Glomerular endothelial cell (primary cell): ENCODE measurements around the gene NLGN1. TPM values are rescaled to one million over a fixed set of nuclear protein-coding genes. Genes with fewer than 3 reads are reported as not detected.
A peak's percentile ranks its signal among the peaks of the same experiment; 100 is the strongest.

Source experiments
- DNase-seq: peaks from one replicate; pipeline ENCODE4 v3.0.0-alpha.2; 2011; ENCODE audit warnings: low read depth, low spot score; ENCODE audit errors: extremely low read depth
- total RNA-seq: library from RNA; depleted of rRNA; stranded (reverse); fragments of >200 nt; gene quantifications from 2 replicates; pipeline ENCODE4 v1.2.3, GENCODE V29; 2015

Gene NLGN1
- total RNA-seq, 1 donor from 2014 or later = 3.0 TPM

DNA sequence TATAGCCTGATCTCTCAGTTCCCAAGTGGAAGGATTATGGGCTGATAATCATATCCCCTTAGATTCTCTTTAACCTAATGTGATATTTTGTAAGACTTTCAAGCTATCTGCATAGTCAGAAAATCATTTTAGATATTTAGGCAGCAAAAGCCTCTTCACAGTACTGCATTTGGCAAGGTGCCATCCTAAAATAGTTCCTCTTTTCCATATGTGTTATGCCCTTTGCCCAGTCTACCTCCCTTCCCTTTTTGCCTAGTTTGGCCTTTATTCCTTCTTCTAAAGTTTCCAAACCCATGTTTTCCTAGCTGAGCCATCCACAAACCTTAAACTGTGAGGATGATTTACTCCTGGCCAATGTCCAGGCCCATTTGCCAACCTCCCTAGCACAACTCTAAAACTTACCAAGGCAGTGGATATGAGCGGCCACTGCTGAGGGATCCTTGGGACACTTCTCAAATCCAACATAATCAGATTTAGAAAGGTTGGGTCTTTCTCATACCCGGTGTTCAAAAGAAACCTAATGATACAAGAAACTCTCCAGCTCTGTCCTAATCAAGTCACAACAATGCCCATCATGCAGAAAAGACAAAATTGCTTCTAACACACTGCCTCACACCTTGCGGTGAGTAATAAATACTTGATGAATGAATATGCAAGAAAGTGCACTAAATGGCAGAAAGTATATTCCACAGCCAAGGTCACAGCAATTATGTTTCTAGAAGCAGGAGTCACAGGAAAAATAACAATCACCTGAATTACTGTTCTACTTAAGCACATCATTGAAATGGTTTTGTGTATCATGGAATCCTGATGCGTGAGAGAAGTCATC, 493.9 kb downstream of the NLGN1 start:
- no peak for DNase-seq

DNA sequence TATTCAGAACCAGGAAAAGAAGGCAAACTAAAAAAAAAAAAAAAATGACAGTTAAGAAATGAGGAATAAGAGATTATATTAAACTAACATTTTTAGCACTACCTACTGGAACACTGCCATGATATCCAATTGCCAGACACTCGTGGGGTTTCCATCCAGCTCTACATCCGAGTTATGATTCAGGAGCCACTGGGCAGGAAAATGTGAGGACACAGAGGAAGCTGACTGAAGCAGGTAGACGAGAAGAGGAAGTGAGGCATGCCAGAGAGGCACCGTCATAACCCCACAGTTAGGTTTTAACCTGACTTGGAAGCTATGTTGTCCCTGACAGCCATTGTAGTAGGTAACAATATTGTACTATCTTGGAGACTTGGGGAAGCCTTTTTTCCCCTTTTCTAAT, 495.0 kb downstream of the NLGN1 start:
- DNase-seq = peak; percentile 31

DNA sequence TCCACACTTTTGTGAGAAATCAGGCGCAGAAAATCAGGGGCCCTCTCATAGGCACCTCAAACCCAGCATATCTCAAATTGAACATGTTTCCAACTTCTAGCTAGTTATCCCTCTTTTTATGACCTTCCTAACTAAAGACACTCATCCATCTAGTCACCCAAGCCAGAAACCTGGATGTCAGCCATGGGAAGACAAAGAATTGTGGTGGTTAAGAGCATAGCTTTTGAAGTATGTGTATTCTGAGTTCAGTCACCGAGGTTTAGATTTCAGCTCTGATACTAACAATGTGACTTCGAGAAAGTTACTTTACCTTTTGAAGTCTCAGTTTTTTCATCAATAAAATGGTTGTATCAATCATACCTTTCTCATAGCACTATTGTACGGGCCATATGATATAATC, 495.5 kb downstream of the NLGN1 start:
- no peak for DNase-seq

DNA sequence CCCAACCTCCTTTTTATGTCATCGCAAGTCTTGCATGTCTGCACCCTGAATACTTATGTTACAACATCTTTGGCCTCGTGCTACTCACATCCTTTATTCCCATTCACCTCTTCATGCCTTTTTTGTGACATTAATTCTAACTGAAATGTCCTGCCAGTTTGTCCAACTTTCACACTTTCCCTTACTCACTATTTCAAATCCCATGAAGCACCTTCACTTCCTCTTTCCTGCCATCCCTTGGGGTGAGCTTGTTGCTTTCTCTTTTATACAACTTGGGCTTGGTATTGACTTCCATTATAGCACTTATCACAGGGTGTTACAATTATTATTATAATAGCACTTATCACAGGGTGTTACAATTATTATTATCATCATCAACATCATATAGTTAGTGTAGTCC, 496.3 kb downstream of the NLGN1 start:
- DNase-seq = no peak

DNA sequence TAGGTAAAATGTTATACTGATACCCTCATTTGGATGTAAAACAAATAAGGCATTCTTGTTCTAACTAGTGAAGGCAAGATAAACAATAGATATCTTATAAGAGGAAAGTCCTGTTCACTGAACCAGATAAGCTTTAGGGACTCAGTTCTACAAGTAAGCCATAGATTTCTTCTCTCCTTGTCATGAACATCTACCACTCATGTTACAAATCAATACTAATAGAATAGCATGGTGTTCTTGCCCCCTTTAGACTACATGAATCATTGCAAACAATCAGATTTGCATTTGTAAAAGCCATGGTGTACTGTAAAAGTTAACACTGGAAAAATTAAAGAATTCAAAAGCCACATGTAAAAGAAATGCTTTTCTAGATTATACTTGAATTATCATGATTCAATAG, 500.1 kb downstream of the NLGN1 start:
- DNase-seq = no peak

DNA sequence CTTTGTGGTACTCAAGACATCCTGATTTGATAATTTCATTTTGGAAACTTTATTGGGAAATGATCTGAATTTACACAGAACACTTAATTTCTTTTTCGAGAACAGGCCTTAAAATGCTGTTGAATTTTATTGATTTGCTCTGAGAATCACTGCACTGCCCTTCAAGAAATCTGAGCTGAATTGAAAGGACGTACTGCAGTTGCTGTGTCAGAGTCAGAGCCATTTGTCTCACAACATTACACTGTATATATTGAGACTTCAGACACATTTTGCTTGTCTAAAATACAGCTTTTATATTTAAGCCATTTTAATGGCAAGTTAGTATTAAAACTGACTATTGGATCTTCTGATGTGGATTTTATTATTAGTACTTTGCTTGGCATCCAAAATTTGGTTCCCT, 504.1 kb downstream of the NLGN1 start:
- DNase-seq = no peak

DNA sequence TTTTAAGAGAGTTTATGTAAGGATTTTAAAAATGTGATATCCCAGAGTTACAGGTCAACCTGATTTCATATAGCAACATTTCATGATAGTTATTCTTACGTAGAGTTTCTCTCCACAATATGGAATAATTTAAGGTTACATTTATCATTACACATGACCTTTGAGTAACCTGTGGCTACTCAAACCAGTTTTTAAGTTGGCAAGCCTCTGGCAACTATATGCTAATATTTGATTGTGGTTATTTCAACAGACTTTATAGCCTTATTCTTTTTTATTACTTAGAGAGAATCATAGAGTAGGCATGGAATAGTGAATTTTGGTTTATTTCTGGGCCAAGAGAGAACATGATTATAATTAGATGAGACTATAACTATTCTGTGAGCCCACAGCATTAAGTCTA, 504.9 kb downstream of the NLGN1 start:
- DNase-seq = no peak

DNA sequence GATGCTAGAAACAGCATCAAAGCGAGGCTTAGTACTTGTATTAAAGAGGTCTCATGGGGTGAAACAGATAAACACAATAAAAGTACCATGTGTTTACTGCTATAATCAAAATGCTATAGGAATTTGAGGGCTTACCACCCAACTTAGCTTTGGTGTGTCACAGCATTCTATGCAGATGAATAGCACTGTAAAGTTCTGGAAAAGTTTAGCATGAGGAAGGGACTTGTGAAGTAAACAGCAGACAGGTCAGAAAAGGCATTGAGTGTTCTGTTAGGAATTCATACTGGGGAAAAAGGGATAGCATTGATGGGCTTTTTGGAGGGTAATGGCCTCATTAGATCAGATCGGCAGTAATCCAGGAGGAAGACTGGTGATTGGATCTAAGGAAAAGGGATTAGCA, 505.3 kb downstream of the NLGN1 start:
- DNase-seq = no peak

DNA sequence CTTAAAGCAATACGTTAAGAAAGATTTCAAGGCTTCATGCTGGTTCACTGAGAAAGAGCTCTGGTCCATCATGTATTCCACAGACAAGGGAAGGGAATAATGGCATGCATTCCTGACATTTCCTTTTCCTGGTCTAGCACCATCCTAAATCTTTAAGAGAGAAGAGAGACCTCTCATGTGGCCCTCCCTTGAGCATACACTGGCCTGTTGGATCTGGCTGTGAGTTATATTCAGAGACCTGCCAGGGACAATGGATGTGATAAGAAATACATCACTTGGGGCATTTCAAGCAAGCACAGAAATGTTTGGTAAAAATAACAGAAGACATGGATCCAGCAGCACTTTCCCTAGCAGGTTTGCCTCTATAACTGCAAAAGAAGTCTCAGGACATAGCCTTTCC, 507.8 kb downstream of the NLGN1 start:
- DNase-seq = no peak

DNA sequence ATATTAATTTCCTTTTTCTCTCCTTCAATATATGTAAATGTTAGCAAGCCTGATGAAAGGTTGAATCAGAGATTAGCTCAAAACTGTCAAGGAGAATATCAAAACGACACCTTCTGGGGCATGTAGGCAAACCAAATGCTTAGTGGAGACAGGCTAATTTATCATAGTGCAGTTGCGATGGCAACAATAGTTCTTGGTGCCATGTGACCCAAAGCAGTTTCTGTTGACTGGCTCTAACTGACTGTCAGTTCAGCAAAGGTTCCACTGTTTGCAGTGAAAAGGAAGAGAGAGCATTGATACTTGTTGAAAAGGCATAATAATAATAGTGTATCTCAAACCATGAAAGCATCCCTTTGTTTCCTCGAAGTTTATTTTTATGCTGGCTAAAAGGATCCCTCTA, 513.9 kb downstream of the NLGN1 start:
- no peak for DNase-seq

DNA sequence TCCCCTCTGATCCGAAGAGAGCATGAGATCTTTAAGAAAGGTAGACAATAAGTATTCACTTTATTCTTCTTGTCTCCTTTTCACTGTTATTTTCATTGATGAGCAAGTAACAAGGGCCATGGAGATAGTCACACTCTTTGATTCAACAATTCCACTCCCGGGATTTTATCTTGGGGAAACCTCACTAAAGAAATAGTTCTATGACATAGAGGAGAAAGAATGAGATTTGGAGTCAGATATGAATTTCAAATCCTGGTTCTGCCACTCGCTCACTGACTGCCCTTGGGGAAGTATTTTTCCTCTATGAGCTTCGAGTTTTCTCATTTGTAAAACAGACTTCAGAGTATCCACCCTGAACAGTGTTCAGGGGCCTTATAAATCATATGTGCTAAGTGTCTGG, 514.6 kb downstream of the NLGN1 start:
- no peak for DNase-seq

DNA sequence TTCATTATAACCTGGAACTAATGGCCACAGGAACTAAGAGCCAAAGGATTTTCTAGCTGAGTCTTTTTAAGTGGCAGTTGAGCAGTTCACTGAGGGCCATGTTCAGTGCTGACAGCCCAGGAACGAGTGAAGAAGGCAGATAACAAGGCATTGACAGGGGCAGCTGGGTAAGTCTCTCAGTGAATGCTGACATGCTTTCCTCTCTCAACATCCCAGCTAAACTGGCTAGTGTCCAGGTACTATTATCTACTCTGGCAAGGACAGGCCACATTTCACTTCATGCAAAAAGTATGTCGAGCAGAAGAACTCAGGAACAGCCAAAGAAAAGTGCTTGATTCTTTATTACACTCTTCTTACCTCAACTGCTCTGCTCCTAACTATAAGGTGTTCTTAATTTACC, 515.9 kb downstream of the NLGN1 start:
- no peak for DNase-seq

DNA sequence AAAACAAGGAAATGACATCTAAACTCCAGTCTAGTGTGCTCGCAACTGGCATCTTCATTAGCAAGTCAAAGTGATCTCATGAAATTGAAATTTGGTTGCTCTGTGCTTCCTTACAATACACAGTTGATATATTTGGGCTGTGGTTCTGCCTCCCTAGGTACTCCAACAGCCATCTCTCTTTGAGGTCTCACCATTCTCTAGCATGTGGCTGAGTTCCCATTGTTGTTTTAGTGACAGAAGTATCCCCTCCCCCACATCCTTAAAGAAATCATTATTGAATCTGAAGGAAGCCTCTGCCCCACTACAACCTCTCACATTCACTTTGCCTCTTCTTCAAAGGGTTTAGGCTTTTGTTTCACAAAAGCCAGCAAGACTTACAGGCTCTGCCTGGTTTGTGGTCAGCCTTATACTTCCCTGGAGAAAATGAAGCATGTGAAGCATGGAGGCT, 516.5 kb downstream of the NLGN1 start:
- DNase-seq = no peak

DNA sequence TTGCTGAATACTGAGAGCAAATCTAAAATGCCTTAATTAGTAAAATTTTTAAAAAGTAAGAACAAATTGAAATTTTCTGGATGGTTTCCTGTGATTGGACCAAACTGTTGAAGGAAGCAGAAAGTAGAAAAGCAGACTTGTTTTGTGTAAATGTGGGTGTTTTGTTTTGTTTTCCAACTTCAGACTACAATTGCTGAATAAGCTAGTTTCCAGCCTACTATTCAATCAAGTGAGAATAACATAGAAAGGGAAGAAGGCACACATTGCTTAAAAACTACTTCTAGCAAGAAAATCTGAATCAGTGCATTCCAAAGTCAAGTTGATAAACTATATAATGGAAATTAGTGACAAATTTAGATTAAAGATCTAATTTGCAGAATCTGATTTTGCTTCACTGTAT, 519.3 kb downstream of the NLGN1 start:
- DNase-seq = no peak

DNA sequence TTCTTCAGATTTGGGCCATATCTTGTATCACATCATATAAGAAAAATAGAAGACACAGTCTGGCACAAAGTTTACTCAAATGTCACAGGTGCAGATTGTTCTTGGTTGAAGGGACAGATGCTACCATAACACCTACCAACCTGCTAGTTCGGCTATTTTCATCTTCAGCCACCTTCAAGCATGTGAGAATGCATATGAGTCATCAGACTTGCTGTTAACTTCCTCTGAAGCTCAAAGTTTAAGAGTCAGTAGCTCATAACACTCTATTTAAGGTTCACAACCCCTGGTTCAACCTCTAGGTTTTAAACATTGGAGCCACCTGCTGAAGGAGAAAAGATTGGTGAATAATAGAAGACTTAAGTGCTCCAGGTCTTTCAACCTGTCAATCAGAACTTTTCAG, 522.8 kb downstream of the NLGN1 start:
- no peak for DNase-seq

DNA sequence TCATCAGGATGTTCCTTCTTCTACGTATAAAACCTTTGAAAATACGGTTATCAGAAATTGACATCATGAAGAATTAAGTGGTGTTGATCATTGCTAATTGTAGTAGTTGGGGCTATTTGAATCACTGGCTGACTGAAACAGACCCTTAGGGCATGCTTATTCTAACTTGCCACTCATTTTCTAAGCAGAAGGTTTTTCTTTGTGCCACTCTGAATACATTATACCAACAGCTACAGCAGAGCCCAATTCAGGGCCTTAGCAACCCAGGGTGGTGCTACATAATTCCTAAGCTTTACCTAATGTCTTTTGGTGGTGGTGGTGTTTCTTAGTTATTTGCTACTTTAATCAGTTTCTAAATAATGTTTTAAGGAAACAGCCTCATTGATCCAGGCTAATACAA, 524.2 kb downstream of the NLGN1 start:
- DNase-seq = no peak

DNA sequence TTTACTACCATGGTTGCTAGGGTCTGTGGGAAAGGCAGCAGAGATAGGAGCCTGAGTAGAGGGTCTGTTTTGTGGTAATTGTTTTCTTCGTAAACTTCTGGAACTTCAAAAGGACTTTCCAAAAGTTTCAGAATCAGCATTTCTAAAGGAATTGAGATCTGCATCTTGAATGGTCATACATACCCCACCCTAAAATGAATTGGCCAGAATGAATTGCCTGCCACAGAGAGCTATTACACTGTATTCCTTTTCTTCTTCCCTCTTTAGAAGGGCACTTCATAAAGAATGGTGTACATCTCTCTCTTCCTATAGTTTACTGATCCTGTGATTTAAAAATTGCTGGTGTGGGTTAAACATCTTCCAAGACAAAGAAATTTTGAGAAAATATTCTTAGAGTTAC, 525.7 kb downstream of the NLGN1 start:
- DNase-seq = no peak

DNA sequence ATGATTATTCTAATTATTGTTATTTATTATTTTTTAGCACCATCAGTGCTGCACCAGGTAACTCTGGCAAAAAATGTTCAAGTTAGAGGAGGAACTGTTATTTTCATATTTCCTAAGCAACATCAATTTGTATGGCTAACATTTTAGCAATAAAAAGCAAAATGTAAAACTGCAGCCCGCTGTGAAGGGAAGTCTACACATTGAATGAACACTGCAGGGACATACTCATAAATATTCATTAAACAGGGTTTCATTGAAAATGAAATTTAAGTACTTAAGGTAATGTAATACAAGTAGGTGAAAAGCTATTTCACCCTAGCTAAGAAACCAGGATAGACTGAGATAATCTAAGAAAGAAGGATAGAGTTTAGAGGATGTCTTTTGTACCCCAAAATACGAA, 532.7 kb downstream of the NLGN1 start:
- DNase-seq = no peak

DNA sequence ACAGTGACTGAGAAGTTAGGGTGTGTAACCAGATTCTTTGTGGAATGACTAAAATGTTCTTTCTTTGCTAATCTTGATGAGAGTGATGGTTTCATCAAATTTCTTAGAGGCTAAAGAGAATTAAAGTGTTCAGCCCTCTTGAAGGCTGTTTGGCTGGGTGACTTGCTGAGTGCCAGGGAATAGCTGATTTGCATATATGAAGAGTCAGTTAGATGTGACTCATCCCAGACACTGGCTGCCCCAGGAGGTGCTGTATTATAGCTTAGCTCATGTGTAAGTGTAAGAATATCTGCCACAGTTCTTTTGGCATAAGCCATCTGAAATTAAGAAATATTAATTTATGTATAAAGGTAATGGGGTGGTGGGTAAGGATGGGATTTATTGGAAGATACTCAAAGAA, 535.1 kb downstream of the NLGN1 start:
- no peak for DNase-seq

DNA sequence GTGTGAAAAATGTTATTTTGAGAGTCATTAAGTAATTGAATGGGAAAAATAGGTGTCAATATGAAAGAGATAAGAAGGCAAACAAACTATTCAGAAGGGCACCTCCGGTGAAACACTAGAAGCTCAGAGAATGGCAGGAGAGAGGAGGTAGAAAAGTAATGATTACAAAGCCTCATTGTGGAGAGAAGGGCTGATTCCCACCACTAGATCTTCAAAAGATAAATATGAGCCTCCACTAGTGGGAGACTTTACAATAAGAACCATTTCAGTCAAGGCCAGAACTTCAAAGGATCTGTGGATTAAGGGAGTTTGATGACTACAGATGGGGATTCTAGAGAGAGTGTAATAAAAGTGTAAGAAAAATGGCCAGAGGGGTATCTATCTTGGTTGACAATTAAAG, 535.6 kb downstream of the NLGN1 start:
- DNase-seq = no peak

DNA sequence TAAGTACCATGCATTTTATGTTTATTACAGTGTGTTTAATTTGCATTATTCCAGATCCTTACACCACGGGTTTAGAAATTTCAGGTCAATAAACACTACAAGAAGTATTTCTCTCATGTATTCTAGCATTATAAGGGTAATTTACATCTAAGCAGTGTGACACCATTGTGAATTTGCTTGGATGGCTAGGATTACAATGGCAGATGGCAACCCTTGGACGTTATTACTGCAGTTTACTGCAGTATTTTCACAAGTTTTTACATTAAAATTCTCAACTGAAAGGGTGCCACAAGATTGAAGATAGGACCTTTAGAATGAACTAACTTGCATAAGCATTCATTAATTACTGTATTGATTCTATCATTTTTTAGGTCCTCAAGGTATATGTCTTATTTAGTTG, 538.8 kb downstream of the NLGN1 start:
- DNase-seq = no peak

DNA sequence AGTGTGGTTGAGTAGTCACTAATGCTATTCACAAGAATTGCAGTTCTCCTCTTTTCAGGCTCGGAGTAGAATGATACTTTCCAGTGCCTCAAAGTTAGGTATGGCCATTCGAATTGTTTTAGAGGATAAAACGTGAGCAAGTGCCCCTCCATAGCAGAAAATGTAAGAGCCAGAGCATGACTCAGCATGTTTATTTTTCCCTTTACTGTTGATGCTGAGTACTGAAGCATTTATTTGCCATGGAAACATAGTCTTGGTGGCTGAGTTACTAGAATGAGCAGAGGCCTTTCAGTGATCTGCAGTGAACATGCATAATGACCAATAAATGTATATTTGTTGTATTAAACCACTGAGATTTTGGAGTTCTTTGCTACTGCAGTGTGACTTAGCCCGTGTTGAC, 540.6 kb downstream of the NLGN1 start:
- DNase-seq = peak; percentile 69

DNA sequence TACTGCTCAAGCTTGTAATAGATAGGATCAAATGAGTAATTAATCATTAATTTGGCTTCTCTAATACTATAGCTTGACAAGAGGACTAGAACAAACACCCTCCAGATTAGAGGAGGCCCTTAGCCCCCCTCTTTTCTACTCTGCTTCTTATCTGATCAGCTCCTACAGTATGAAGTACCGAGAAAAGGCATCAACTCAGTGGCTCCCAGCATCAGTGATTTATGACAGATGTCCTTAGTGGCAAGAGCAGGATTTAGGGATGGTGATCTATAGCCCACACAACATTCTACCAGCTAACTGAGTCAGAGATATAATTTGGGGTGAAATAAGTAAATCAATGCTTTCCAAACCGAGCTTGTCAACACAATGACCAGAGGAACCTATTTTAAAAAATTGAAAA, 541.1 kb downstream of the NLGN1 start:
- no peak for DNase-seq
